Stromal cell of bone marrow (primary cell): ENCODE measurements around the gene HOXC6.

Experiments
- DNase-seq: peaks from one replicate; pipeline ENCODE4 v3.0.0-alpha.2; 2012; ENCODE audit warnings: low read depth

The HOXC6 gene

DNA sequence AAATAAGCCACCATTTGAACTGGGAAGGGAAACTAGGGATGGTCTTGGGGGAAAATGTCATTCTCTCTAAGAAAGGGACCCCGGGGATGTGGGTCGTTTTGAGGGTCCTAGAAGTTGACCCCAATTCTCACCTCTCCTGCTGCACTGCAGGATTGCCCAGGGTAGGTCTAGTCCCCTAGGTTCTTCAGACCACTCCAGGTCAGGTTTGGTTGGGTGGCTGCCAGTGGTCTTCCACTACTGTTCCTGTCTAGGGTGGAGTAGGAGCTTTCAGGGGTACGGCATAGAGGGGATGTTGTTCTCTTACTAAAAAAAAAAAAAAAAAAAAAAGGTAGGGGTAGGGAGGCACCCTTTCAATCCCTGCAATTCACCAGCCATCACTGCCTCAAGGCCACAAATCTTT, 12.2 kb upstream of the HOXC6 start:
- DNase-seq, result no peak

DNA sequence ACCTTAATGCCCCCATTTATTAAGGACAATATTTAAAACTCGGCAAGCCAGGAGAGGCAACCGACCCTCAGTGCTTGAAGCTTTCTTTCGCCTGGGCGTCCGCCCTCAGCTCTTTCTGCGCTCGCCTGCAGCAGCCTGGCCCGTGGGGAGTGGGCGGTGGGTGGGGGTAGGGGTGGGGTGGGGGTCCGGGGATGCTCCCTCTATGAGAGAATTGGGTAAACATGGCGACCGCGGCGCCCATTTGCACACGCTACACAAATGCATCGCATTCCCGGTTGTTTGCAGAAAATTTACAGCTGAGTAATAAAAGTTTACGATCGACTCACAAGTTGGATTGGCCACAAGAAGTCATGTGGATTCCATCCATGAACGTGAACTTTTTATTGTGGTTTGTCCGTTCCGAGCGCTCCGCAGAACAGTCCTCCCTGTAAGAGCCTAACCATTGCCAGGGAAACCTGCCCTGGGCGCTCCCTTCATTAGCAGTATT, 11.7 kb upstream of the HOXC6 start:
- DNase-seq, result peak; percentile 87

GRCh38 chr12:54017027-54017788, 11.0 kb upstream of the HOXC6 start:
- no peak for DNase-seq

DNA sequence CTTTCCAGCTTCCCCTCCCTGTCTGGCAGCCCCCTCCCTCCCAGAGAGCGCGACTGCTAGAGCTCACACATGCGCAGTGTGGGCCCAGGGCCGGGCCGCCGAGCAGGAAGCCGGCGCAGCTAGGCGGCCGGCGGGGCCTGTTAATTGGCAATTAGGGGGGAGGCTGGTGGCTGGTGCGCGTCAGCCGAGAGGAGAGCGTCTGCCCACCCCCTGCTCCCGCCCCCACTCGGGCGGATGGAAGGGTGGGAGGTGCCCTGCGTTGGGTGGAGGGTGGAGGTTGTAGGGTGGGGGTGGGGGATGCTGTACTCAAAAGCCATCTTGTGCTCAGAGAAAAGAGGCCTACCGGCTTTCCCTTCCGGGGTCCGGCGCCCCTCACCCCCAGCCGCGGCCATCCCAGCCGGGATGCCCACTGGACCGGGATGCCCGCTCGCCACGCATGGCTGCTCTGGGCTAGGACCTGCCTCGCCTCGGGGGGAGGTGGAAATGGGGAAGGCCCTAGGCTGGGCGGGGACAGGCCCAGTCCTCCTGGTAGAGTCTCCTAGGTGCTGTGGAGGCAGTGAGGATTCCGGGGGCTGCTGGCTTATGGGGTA, 10.3 kb upstream of the HOXC6 start:
- peak; percentile 92 for DNase-seq

DNA sequence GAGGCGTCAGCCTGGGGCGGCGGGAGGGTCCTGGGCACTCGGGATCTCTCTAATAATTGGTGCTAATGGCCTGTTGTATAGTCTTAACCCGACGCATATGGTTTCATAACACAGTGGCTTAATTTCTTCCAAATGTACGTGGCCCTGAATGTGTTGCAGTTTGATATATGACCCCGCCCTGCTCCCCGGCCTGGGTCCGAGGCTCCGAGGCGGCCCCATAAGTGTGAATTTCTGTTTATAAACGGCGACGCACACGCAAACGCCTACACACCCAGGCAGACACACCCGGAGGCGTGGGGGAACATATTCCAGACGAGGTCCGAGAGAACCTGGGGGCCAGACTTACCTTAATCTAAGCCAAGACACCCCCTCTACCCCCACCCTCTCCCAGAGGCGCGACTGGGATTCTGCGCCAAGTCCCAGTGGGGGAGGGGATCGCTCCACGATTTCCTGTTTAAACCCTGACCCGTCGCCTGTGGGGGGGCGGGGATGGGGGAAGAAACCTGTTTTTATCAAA, 9.7 kb upstream of the HOXC6 start:
- no peak for DNase-seq

DNA sequence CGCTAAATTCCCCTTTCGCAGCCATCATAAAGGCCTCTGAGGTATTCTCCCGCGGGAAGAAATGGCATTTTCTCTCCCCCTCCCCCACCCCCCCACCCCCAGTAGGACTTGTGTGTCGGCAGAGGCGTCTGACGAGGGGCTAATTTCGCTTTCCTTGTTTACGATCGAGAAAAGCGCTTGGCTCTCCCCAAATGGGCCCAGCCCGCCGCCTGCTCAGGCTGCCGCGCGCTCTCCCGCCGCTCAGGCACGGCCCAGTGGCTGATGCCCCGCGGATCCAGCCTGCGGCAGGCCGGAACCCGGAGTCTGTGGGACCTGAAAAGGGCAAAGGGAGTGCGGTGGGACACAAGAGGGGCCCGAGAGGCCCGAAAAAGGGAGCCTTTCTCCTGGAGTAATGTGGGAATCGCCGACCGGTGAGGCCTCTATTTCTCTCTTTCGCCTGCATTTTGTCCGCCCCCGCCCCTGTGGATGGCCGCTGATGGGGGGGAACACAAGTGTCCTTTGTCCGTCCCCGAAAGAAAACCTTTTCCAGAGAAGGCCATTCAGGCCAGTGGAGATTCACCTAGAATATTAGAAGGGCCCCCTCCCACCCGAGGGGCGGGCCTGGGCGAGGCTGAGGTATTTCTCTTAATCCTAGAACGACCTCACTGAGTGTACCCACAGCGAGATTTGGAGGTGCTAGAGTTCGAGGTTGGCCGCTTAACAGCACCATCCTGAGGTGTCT, 9.0 kb upstream of the HOXC6 start:
- no peak for DNase-seq

- DNase-seq, result no peak
Measured at GRCh38 chr12:54019924-54020590, 8.2 kb upstream of the HOXC6 start.

- DNase-seq, result no peak
Measured at GRCh38 chr12:54020591-54021405, 7.4 kb upstream of the HOXC6 start.

DNA sequence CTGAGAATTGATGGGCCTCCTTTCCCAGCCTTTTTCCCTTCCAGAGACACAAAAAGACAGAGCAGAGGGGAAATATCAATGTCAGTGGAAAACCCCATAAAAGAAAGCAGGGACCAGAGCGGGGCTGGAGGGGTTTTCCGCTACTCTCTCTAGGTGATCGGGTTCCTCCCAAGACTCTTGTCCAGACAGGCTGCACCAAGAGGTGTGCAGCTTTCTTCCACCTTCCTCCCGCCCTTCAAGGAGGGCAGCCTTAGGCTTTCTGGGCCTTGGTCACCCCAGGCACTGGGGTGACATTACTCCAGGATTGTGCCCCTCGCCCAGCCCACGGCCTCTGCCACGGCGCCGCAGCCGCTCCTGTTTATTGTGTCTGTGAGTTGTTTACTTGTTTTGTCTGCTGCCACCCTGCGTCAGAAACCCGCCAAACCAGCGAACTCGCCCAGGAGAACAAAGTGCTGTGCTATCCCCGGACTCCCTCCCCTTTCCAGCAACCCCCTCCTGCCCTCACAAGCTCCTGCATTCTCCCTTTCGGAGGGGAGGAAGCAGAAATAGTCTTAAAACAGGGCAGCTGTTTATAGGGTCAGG, 6.7 kb upstream of the HOXC6 start:
- DNase-seq, result no peak

DNA sequence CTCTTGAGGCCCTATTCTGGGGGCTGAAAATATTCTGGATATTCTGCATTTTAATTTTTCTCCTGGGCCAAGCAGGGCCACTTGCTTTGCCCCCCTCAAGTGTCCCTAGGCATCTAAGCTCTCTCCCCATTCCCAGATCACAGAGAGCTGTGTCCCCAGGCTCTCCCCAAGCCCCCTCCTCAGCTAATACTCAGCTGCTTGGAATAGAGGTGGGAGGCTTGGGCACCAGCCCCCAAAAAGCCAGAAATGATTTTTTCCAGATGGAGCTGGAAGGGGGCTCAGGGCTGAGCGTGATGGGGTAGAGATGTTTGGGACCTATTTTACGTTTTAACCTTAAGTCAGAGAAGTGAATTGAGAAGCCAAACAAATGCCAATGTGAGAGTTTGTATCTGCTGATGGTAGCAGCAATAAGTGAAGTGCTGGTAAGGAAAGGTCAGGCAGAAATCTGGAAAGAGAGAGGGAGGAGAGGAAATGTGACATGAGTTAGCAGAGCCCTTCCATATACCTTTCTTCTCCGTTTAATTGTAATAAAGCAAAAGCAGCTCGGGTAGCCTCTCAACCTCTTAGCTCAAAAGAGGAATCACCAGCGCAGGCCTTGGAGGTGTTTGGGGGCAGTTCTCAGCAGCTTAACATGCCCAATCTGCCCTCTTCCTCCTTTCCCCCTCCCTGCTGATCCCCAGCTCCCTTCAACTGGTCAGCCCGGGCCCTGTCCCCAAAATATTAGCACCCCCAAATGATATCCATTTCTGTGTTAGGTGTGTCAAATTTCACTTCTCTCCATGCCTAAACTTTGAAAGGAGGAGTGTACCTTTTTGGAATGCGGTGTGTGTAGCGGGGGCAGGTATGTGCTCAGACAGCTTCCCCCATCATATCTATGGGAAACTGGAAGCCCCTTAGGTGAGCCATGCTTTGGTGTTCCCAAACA, 5.0 kb upstream of the HOXC6 start:
- no peak for DNase-seq

- no peak for DNase-seq
Measured at GRCh38 chr12:54024127-54024526, 4.1 kb upstream of the HOXC6 start.

DNA sequence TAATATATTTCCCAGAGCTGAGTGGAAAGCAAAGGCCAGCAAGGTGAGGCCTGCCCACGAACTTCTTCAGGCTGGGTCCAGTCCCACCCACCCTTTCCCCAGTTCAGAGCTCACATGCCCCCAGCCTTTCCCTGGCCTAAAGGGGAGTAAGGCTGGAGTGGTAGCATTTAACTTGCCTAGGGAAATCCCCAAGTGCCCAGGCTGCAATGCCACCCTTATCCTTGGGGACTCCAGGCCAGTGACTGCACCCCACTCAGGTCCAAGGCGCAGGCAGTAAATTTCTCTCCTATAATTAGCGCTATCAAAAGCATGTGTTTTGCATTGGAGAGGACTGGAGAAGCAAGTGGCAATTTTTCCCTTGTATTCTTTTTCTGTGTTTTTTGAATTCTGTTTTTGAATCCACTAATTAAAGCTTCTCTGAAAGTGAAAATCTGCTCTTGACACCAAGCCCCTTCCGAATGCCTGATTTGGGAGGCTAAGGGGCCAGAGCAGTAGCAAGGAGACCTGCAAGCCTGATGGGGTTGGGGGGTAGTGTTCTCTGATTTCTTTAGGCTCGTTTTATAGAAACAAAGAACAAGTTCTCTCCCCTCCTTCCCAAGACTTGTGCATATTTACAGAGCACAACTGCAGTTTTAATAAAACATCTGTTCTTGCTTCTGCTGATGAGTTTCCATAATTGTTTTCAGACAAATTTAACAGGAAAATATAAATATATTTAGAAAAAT, 3.5 kb upstream of the HOXC6 start:
- DNase-seq, result no peak

DNA sequence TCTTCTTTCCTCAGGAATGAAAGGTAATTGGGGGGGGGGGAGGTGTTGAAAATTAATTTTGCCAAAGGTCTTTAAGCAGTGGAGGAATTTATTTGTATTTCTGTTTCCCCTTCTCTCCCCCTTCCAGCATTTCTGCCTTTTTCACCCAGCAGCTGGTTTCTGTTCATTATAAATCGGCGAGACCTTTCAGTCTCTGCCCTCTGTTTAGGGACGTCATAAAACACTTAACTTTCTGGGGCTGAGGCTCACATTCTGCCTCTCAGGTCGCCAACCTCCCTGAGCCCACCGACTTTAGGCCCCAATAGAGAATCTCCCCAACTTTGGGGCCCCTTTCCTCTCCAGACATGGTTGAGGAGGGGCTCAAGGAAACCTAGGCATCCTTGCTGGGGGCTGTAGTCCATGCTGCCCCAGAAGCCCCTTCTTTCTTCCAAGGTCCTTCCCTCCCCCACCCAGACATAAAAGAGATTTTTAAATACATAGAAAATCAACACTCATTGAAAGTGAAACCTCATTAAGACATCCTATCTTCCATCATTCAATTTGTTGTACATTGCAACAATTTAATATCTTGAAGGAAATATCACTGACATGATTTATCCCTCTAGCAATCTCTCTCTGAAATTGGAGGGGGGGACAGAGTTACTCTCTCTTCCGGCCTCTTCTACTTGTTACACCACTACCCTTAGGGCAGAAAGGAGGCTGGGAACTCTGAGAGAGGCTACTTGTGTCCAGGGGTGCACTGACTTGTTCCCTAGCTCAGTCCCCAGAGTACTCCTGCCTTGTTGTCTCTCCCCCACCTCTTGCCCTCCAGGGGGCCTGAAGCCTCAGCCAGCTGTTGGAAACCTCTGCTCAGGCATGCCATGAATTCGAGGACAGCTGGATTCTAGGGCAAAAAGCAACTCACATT, 2.5 kb upstream of the HOXC6 start:
- no peak for DNase-seq

- DNase-seq, result no peak
Measured at GRCh38 chr12:54026640-54027441, 1.4 kb upstream of the HOXC6 start.

GRCh38 chr12:54027442-54027786, 826 bp upstream of the HOXC6 start:
- no peak for DNase-seq

DNA sequence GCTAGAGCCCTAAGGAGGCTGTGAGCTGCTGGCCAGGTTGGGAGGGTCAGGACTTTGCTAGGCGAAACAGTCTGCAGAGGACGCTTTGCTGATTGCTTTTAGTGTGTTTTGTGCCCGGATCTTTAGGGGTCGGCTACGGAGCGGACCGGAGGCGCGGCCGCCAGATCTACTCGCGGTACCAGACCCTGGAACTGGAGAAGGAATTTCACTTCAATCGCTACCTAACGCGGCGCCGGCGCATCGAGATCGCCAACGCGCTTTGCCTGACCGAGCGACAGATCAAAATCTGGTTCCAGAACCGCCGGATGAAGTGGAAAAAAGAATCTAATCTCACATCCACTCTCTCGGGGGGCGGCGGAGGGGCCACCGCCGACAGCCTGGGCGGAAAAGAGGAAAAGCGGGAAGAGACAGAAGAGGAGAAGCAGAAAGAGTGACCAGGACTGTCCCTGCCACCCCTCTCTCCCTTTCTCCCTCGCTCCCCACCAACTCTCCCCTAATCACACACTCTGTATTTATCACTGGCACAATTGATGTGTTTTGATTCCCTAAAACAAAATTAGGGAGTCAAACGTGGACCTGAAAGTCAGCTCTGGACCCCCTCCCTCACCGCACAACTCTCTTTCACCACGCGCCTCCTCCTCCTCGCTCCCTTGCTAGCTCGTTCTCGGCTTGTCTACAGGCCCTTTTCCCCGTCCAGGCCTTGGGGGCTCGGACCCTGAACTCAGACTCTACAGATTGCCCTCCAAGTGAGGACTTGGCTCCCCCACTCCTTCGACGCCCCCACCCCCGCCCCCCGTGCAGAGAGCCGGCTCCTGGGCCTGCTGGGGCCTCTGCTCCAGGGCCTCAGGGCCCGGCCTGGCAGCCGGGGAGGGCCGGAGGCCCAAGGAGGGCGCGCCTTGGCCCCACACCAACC, 1.5 kb downstream of the HOXC6 start:
- no peak for DNase-seq

- no peak for DNase-seq
Measured at GRCh38 chr12:54030442-54030801, 2.2 kb downstream of the HOXC6 start.
